NCI-H460 (cell line): ENCODE results near the gene KLK2. TPM values are rescaled to one million over a fixed set of nuclear protein-coding genes. Genes with fewer than 3 reads are reported as not detected.

ENCODE experiments used
- DNase-seq: peaks from one replicate; pipeline ENCODE4 v3.0.0-alpha.2; 2016; ENCODE audit warnings: low read depth; ENCODE audit errors: extremely low read depth
- total RNA-seq: library from RNA; depleted of rRNA; stranded (reverse); fragments of >200 nt; shearing (Covaris generic); gene quantifications from 2 replicates; pipeline ENCODE4 v1.2.3, GENCODE V29; 2014; rRNA removed

KLK2 gene
- total RNA-seq, 1 experiment from 2014 or later = not detected

DNA sequence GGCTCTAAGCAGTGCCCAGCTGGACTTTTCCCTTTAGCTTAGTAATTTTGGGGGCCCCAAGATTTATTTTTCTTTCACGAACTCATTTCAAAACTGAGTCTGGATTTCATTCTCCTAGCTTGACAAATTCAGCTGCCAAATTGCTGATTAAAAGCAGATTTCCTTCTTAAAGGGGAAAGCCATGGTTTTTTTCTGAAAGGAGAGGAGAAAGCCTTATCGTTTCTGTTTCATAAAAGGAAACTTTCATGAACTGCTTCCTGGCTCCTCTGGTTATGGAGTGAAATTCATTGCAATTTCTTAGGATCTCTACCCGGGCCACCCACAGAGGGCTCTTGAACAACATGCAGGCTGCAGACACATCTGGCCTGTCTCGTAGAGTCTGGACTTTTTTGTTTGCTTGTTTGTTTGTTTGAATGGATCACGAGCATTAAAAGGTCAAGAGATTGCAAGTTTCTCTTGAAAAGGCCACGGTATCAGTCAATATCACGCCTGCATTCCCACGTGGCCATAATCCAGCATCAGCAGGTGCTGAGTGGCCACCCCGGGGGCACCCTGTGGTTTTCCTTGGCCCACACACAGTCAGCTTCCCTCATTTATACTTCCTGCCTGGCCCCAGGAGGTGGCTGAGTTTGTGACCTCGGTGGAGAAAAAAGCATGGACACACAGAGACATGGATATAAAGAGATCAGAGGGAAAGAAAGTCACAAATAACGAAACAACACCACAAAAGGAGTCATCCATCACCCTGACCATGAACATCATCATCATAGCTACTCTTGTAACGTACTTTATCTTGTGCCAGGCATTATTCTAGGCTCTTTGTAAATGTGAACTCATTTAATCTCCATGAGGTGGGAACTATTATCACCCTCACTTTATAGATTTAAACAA, 48.4 kb downstream of the KLK2 start:
- no peak for DNase-seq

DNA sequence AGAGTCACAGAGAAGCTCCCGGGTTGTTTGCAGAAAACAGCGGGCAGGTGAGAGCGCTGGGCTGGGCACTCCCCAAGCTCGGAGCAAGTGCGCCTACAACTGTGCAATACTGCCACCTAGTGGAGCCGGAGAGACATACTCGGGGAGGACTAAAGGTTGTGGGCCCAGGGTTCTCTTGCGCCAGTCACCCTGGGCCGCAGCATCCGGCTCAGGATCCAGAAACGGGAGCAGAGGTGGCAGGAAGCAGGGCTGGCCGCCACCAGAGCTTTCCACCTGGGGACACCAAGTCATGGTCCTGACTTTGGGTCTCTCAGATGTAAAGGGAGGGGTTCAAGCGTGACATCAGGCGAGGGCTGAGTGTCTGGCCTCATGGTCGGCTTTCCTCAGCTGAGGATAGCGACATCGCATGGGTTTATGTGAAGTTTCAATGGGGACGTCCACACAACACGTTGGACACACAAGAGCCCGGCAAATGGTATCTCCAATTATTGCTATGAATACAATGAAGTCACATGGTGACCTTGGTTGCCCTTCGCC, 49.1 kb downstream of the KLK2 start:
- peak; percentile 82 for DNase-seq

DNA sequence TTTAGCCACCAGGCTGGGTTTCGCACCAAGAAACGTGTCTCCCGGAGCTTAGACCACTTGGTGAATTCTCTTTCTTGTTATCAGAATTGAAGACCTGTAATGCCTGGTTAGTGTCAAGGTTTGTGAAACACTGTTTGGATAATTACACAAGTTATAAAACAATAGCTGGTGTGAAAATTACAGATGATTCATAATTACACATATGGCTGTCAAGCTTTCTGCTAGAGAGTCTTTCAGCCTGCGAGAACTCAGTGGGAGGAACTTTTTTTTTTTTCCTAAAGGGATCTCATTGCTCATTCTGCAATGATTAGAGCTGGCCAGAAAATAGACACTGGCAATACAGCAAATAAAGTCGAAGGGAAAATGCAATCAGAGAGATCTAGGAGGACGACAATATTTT, 51.3 kb downstream of the KLK2 start:
- DNase-seq = peak; percentile 12

DNA sequence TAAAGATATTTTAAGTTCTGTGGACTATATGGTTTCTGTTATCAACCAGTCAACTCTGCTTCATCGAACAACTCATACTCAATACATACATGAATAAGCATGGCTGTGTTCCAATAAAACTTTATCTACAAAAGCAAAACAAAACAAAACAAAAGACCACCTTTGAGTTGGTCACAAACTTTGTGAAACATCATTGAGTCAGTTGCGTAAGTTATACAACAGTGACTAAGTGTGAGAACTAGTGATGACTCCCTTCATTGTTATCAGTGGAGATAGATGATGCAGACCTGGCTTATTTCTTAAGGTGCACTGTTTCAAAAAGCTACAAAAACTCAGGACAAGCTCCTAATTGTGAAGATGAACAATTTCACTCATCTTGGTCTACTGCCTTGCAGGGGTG, 52.5 kb downstream of the KLK2 start:
- peak; percentile 46 for DNase-seq

DNA sequence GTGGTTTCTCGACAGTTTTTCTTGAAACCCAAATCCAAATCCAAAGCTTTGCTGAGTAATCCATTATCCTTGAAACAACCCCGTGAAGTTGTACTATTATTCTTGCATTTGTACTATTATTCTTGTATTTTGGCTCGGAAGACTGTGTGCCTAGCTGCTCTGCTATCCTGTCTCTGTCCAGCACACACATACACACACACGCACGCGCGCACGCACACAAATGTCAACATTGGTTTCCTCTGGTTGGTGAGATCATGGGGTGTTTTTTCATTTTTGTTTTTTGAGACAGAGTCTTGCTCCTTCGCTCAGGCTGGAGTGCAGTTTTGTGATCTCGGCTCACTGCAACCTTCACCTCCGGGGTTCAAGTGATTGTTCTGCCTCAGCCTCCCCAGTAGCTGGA, 52.9 kb downstream of the KLK2 start:
- DNase-seq = no peak

DNA sequence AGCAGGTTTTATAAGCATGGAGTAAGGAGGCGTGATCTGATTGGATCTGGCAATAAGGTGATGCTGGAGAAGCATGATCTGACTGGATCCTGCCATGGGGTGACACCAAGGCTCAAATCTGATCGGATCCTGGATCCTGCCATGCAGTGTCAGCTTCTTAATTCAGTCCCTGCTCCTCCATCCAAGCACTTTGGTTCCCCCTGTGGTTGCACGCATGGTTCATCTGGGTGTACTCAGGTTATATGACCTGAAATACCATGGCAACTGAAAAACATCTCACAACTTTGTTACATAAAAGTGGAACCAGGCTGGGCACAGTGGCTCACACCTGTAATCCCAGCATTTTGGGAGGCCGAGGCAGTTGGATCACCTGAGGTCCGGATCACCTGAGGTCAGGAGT, 55.6 kb downstream of the KLK2 start:
- DNase-seq = no peak

Other genes starting within 250 kb of the KLK2 start
- gene SYT3, start 233.6 kb upstream of the KLK2 start, total RNA-seq = 0.20 and 0.49 TPM in 2 replicates
- 4.6 and 8.0 TPM in 2 replicates for gene C19orf81, start 224.0 kb upstream of the KLK2 start, total RNA-seq
- gene SHANK1, start 153.6 kb upstream of the KLK2 start, total RNA-seq = 0.12 and 0.15 TPM in 2 replicates
- gene CLEC11A, start 150.1 kb upstream of the KLK2 start, total RNA-seq = 4.6 and 5.4 TPM in 2 replicates
- not detected in 2 replicates for gene GPR32, start 103.0 kb upstream of the KLK2 start, total RNA-seq
- gene ACP4, start 83.0 kb upstream of the KLK2 start, total RNA-seq = 0.32 TPM in 1 of 2 replicates, not detected in the other
- gene KLK1, start 49.7 kb upstream of the KLK2 start, total RNA-seq = 0.40 and 0.64 TPM in 2 replicates
- not detected in 2 replicates for gene KLK15, start 39.9 kb upstream of the KLK2 start, total RNA-seq
- not detected in 2 replicates for gene KLK3, start 18.5 kb upstream of the KLK2 start, total RNA-seq
- not detected in 2 replicates for gene KLK4, start 38.0 kb downstream of the KLK2 start, total RNA-seq
- gene KLK5, start 79.6 kb downstream of the KLK2 start, total RNA-seq = not detected in 2 replicates
- gene KLK6, start 96.2 kb downstream of the KLK2 start, total RNA-seq = not detected in 2 replicates
- not detected in 2 replicates for gene KLK7, start 110.5 kb downstream of the KLK2 start, total RNA-seq
- gene KLK8, start 128.2 kb downstream of the KLK2 start, total RNA-seq = 0.29 TPM in 1 of 2 replicates, not detected in the other
- gene KLK10, start 146.3 kb downstream of the KLK2 start, total RNA-seq = 0.17 TPM in 1 of 2 replicates, not detected in the other
- not detected in 2 replicates for gene KLK11, start 153.2 kb downstream of the KLK2 start, total RNA-seq
- not detected in 2 replicates for gene KLK12, start 161.6 kb downstream of the KLK2 start, total RNA-seq
- gene KLK13, start 191.7 kb downstream of the KLK2 start, total RNA-seq = not detected in 2 replicates
- not detected in 2 replicates for gene KLK14, start 209.4 kb downstream of the KLK2 start, total RNA-seq
- gene CTU1, start 235.0 kb downstream of the KLK2 start, total RNA-seq = 10.1 and 14.8 TPM in 2 replicates